ENCODE data around the gene AGR3. TPM values are rescaled to one million over a fixed set of nuclear protein-coding genes. Genes with fewer than 3 reads are reported as not detected.

AGR3 gene
- total RNA-seq, 1 donor from 2014 or later = not detected

- Mint-ChIP-seq H3K27ac (no peak overlapping the region), H3K36me3 (ENCODE audit: low read depth) (no peaks in the 10 kb centered on the region)
- intact Hi-C loops (cut with micrococcal nuclease) = no loop called here
Observed at GRCh38 chr7:16826060-16826459, 55.7 kb downstream of the AGR3 start.

GRCh38 chr7:16822029-16822428 is 59.8 kb downstream of the AGR3 start:
- intact Hi-C loops (cut with micrococcal nuclease) = no loop called here
- CTCF ChIA-PET = no interaction called here
- H3K27me3 Mint-ChIP-seq = peaks cover 2% of the 10 kb centered on the region
- H3K4me1 Mint-ChIP-seq = peaks cover 10% of the 10 kb centered on the region
- TF ChIP-seq CTCF (IDR thresholded peaks at IDR 0.05) = no peak
- ATAC-seq (ENCODE audit: low read depth) = no peak
- no peak overlapping the region for H3K27ac Mint-ChIP-seq
- DNase-seq = no peak
- no peak overlapping the region for H3K4me3 Mint-ChIP-seq
- POLR2A ChIA-PET = no interaction called here
- peaks cover 3% of the 10 kb centered on the region for H3K9me3 Mint-ChIP-seq
- H3K36me3 Mint-ChIP-seq (ENCODE audit: low read depth) = no peaks in the 10 kb centered on the region

More at GRCh38 chr7:16826060-16826459, 55.7 kb downstream of the AGR3 start:
- H3K9me3 Mint-ChIP-seq = peaks cover 16% of the 10 kb centered on the region
- H3K27me3 Mint-ChIP-seq = peaks cover 5% of the 10 kb centered on the region
- ChIA-PET CTCF (no interaction called here), POLR2A (no interaction called here)
- no peak for TF ChIP-seq CTCF (IDR thresholded peaks at IDR 0.05)
- no peaks in the 10 kb centered on the region for H3K4me1 Mint-ChIP-seq
- H3K4me3 Mint-ChIP-seq = no peak overlapping the region
- DNase-seq (no peak), ATAC-seq (ENCODE audit: low read depth) (no peak)

DNA sequence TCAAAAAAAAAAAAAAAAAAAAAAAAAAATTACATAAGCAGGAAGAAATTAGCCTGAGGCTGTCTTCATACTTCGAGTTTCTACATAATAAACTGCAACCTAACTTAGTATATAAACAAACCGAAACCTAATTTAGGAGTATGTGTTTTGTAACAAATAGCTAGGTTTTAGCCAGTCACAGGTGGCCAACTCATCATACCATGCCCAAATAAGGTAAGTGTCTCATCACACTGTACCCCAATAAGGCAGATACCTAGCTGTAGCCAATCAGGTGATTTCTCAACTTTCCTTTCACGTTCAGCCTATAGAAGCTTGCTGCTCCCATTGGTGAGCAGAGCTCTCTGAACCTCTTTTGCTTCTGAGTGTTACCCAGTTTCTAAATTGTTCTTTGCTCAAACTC is 63.1 kb downstream of the AGR3 start:
- DNase-seq = no peak
- intact Hi-C loops (cut with micrococcal nuclease) = no loop called here
- Mint-ChIP-seq H3K4me1 (peaks cover 22% of the 10 kb centered on the region), H3K9me3 (peaks cover 3% of the 10 kb centered on the region), H3K27me3 (no peaks in the 10 kb centered on the region), H3K4me3 (no peak overlapping the region), H3K27ac (no peak overlapping the region), H3K36me3 (ENCODE audit: low read depth) (no peaks in the 10 kb centered on the region)
- no peak for TF ChIP-seq CTCF (IDR thresholded peaks at IDR 0.05)
- ATAC-seq (ENCODE audit: low read depth) = no peak
- CTCF ChIA-PET = no interaction called here
- POLR2A ChIA-PET = no interaction called here

- no peaks in the 10 kb centered on the region for H3K36me3 Mint-ChIP-seq (ENCODE audit: low read depth)
- intact Hi-C loops (cut with micrococcal nuclease) = no loop called here
- no peaks in the 10 kb centered on the region for H3K27me3 Mint-ChIP-seq
- ChIA-PET CTCF (no interaction called here), POLR2A (no interaction called here)
- no peak overlapping the region for H3K27ac Mint-ChIP-seq
- no peak for TF ChIP-seq CTCF (IDR thresholded peaks at IDR 0.05)
- H3K4me1 Mint-ChIP-seq = peaks cover 22% of the 10 kb centered on the region
- DNase-seq (no peak), ATAC-seq (ENCODE audit: low read depth) (no peak)
- H3K4me3 Mint-ChIP-seq = no peak overlapping the region
- peaks cover 3% of the 10 kb centered on the region for H3K9me3 Mint-ChIP-seq
Observed at GRCh38 chr7:16817536-16817935, 64.2 kb downstream of the AGR3 start.

GRCh38 chr7:16816824-16817223 is 65.0 kb downstream of the AGR3 start:
- no peak for TF ChIP-seq CTCF (IDR thresholded peaks at IDR 0.05)
- peaks cover 3% of the 10 kb centered on the region for H3K9me3 Mint-ChIP-seq
- DNase-seq = no peak

More at GRCh38 chr7:16816824-16817223, 65.0 kb downstream of the AGR3 start:
- intact Hi-C loops (cut with micrococcal nuclease) = no loop called here
- H3K4me1 Mint-ChIP-seq = peaks cover 22% of the 10 kb centered on the region
- H3K36me3 Mint-ChIP-seq (ENCODE audit: low read depth) = no peaks in the 10 kb centered on the region
- no peak overlapping the region for H3K27ac Mint-ChIP-seq
- ChIA-PET POLR2A (interaction anchor here (0.9 kb wide), 1 partner anchor 171 kb away, joined by 3 read pairs; the partner anchor contains the start of gene BZW2), CTCF (no interaction called here)
- no peak overlapping the region for H3K4me3 Mint-ChIP-seq
- no peak for ATAC-seq (ENCODE audit: low read depth)
- no peaks in the 10 kb centered on the region for H3K27me3 Mint-ChIP-seq
